Gastroesophageal sphincter (tissue), 3 donors: ENCODE results near the gene YY1.
"Not testable (repeated sequence)": the region's sequence is repeated elsewhere in the genome, so short reads cannot be mapped to it uniquely, and the experiment has no call there.

ENCODE experiments used
- EP300 ChIP-seq: sonication (generic); formaldehyde crosslinking; IDR thresholded peaks from one replicate; pipeline ENCODE4 v1.6.1; 2017; ENCODE audit warnings: antibody characterized with exemption, mild to moderate bottlenecking
- POLR2A ChIP-seq, 2 donors: fragments of 450-650 bp; IDR thresholded peaks; one replicate each; pipeline ENCODE4 v1.6.1; 2017; ENCODE audit warnings: antibody characterized with exemption in 2 of 2, mild to moderate bottlenecking in 2 of 2, moderate library complexity in 1 of 2
- POLR2AphosphoS5 ChIP-seq: sonication (generic); formaldehyde crosslinking; IDR thresholded peaks from one replicate; pipeline ENCODE4 v1.6.1; 2017; ENCODE audit warnings: antibody characterized with exemption
- TF ChIP-seq, protein P1 (sequence below), 4 experiments: fragments of 200-600 bp in 2 of 4; fragments of 450-650 bp in 2 of 4; sonication (generic) in 1 of 4; IDR thresholded peaks; one replicate each; pipeline ENCODE4 v1.5.1; 2017 to 2019; ENCODE audit warnings: antibody characterized with exemption in 4 of 4, mild to moderate bottlenecking in 2 of 4, moderate library complexity in 2 of 4

- not testable (repeated sequence) for TF ChIP-seq POLR2A (IDR thresholded peaks at IDR 0.05); POLR2AphosphoS5; EP300
- TF ChIP-seq, protein P1, sequence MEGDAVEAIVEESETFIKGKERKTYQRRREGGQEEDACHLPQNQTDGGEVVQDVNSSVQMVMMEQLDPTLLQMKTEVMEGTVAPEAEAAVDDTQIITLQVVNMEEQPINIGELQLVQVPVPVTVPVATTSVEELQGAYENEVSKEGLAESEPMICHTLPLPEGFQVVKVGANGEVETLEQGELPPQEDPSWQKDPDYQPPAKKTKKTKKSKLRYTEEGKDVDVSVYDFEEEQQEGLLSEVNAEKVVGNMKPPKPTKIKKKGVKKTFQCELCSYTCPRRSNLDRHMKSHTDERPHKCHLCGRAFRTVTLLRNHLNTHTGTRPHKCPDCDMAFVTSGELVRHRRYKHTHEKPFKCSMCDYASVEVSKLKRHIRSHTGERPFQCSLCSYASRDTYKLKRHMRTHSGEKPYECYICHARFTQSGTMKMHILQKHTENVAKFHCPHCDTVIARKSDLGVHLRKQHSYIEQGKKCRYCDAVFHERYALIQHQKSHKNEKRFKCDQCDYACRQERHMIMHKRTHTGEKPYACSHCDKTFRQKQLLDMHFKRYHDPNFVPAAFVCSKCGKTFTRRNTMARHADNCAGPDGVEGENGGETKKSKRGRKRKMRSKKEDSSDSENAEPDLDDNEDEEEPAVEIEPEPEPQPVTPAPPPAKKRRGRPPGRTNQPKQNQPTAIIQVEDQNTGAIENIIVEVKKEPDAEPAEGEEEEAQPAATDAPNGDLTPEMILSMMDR (IDR thresholded peaks at IDR 0.05): not testable (repeated sequence)
These were observed 44.5 kb downstream of the YY1 start for GRCh38 chr14:100283436-100283835.
